Measurements from ENCODE around the gene PI4KB. TPM values are rescaled to one million over a fixed set of nuclear protein-coding genes. Genes with fewer than 3 reads are reported as not detected.

PI4KB gene
- total and polyA plus RNA-seq, 9 of the 15 experiments (the other 6 are each of a cell fraction or from before 2014, with no cell fraction given) = 3.1 to 65.4 (median 45.1) TPM

- TF ChIP-seq, protein P1, sequence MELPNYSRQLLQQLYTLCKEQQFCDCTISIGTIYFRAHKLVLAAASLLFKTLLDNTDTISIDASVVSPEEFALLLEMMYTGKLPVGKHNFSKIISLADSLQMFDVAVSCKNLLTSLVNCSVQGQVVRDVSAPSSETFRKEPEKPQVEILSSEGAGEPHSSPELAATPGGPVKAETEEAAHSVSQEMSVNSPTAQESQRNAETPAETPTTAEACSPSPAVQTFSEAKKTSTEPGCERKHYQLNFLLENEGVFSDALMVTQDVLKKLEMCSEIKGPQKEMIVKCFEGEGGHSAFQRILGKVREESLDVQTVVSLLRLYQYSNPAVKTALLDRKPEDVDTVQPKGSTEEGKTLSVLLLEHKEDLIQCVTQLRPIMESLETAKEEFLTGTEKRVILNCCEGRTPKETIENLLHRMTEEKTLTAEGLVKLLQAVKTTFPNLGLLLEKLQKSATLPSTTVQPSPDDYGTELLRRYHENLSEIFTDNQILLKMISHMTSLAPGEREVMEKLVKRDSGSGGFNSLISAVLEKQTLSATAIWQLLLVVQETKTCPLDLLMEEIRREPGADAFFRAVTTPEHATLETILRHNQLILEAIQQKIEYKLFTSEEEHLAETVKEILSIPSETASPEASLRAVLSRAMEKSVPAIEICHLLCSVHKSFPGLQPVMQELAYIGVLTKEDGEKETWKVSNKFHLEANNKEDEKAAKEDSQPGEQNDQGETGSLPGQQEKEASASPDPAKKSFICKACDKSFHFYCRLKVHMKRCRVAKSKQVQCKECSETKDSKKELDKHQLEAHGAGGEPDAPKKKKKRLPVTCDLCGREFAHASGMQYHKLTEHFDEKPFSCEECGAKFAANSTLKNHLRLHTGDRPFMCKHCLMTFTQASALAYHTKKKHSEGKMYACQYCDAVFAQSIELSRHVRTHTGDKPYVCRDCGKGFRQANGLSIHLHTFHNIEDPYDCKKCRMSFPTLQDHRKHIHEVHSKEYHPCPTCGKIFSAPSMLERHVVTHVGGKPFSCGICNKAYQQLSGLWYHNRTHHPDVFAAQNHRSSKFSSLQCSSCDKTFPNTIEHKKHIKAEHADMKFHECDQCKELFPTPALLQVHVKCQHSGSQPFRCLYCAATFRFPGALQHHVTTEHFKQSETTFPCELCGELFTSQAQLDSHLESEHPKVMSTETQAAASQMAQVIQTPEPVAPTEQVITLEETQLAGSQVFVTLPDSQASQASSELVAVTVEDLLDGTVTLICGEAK (IDR thresholded peaks at IDR 0.05) = 0 out of 2 replicates have a peak, but pooled peaks have one; percentile 18
- TF ChIP-seq, protein P1 (CRISPR knock-in tag; IDR thresholded peaks at IDR 0.05) = no peak
- TF ChIP-seq, protein P2, sequence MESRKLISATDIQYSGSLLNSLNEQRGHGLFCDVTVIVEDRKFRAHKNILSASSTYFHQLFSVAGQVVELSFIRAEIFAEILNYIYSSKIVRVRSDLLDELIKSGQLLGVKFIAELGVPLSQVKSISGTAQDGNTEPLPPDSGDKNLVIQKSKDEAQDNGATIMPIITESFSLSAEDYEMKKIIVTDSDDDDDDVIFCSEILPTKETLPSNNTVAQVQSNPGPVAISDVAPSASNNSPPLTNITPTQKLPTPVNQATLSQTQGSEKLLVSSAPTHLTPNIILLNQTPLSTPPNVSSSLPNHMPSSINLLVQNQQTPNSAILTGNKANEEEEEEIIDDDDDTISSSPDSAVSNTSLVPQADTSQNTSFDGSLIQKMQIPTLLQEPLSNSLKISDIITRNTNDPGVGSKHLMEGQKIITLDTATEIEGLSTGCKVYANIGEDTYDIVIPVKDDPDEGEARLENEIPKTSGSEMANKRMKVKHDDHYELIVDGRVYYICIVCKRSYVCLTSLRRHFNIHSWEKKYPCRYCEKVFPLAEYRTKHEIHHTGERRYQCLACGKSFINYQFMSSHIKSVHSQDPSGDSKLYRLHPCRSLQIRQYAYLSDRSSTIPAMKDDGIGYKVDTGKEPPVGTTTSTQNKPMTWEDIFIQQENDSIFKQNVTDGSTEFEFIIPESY (CRISPR knock-in tag; IDR thresholded peaks at IDR 0.05) = no peak
- no peak for TF ChIP-seq RHOXF2B (CRISPR knock-in tag; conservative IDR thresholded peaks at IDR 0.05)
- TF ChIP-seq FIP1L1 (IDR thresholded peaks at IDR 0.05; ENCODE audit: low read depth, low read length, poor library complexity, severe bottlenecking) = no peak
- TF ChIP-seq CREB1 (IDR thresholded peaks at IDR 0.05) = peak; percentile 62; the same call in 1 of the 2 replicates
- TF ChIP-seq CREB1 (CRISPR knock-in tag; IDR thresholded peaks at IDR 0.05) = peak; percentile 64
- no peak for TF ChIP-seq ZBTB8A (IDR thresholded peaks at IDR 0.05; ENCODE audit: partially characterized antibody)
- TF ChIP-seq, protein P3, sequence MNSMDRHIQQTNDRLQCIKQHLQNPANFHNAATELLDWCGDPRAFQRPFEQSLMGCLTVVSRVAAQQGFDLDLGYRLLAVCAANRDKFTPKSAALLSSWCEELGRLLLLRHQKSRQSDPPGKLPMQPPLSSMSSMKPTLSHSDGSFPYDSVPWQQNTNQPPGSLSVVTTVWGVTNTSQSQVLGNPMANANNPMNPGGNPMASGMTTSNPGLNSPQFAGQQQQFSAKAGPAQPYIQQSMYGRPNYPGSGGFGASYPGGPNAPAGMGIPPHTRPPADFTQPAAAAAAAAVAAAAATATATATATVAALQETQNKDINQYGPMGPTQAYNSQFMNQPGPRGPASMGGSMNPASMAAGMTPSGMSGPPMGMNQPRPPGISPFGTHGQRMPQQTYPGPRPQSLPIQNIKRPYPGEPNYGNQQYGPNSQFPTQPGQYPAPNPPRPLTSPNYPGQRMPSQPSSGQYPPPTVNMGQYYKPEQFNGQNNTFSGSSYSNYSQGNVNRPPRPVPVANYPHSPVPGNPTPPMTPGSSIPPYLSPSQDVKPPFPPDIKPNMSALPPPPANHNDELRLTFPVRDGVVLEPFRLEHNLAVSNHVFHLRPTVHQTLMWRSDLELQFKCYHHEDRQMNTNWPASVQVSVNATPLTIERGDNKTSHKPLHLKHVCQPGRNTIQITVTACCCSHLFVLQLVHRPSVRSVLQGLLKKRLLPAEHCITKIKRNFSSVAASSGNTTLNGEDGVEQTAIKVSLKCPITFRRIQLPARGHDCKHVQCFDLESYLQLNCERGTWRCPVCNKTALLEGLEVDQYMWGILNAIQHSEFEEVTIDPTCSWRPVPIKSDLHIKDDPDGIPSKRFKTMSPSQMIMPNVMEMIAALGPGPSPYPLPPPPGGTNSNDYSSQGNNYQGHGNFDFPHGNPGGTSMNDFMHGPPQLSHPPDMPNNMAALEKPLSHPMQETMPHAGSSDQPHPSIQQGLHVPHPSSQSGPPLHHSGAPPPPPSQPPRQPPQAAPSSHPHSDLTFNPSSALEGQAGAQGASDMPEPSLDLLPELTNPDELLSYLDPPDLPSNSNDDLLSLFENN (IDR thresholded peaks at IDR 0.05; ENCODE audit: low read depth in 2 of 2, low read length in 2 of 2) = no peak
- peak; percentile 70 for TF ChIP-seq CXXC5 (CRISPR knock-in tag; IDR thresholded peaks at IDR 0.05)
Observed at GRCh38 chr1:151327903-151328674, 873 bp upstream of the PI4KB start (continued).
